ENCODE data around the gene EPHA6.

Gene EPHA6

GRCh38 chr3:97662264-97662663 is 847.9 kb downstream of the EPHA6 start:
- DNase-seq = no peak

- no peak for DNase-seq
Observed at GRCh38 chr3:97662762-97663161, 848.4 kb downstream of the EPHA6 start.

- DNase-seq = no peak
Observed at GRCh38 chr3:97665896-97666295, 851.5 kb downstream of the EPHA6 start.

GRCh38 chr3:97670952-97671351 is 856.6 kb downstream of the EPHA6 start:
- DNase-seq = no peak

- DNase-seq = no peak
Observed at GRCh38 chr3:97673357-97673997, 859.1 kb downstream of the EPHA6 start.

- DNase-seq = no peak
Observed at GRCh38 chr3:97674461-97674860, 860.1 kb downstream of the EPHA6 start.

- DNase-seq = no peak
Observed at GRCh38 chr3:97680210-97680609, 865.8 kb downstream of the EPHA6 start.

- DNase-seq = no peak
Observed at GRCh38 chr3:97680696-97681095, 866.3 kb downstream of the EPHA6 start.

- no peak for DNase-seq
Observed at GRCh38 chr3:97684490-97684889, 870.1 kb downstream of the EPHA6 start.

- no peak for DNase-seq
Observed at GRCh38 chr3:97686258-97686657, 871.9 kb downstream of the EPHA6 start.

- no peak for DNase-seq
Observed at GRCh38 chr3:97687734-97688133, 873.3 kb downstream of the EPHA6 start.

- no peak for DNase-seq
Observed at GRCh38 chr3:97689111-97689510, 874.7 kb downstream of the EPHA6 start.

- DNase-seq = no peak
Observed at GRCh38 chr3:97689962-97690361, 875.6 kb downstream of the EPHA6 start.

GRCh38 chr3:97691354-97691753 is 877.0 kb downstream of the EPHA6 start:
- no peak for DNase-seq

GRCh38 chr3:97692389-97692788 is 878.0 kb downstream of the EPHA6 start:
- no peak for DNase-seq

GRCh38 chr3:97692831-97693230 is 878.4 kb downstream of the EPHA6 start:
- DNase-seq = peak; percentile 23

GRCh38 chr3:97694876-97695275 is 880.5 kb downstream of the EPHA6 start:
- DNase-seq = no peak

- DNase-seq = no peak
Observed at GRCh38 chr3:97698691-97699090, 884.3 kb downstream of the EPHA6 start.

- DNase-seq = no peak
Observed at GRCh38 chr3:97699889-97700288, 885.5 kb downstream of the EPHA6 start.

- DNase-seq = no peak
Observed at GRCh38 chr3:97705764-97706163, 891.4 kb downstream of the EPHA6 start.

GRCh38 chr3:97706226-97706625 is 891.8 kb downstream of the EPHA6 start:
- DNase-seq = no peak

GRCh38 chr3:97711654-97712053 is 897.3 kb downstream of the EPHA6 start:
- no peak for DNase-seq

- DNase-seq = peak; percentile 21
Observed at GRCh38 chr3:97712919-97713318, 898.5 kb downstream of the EPHA6 start.

GRCh38 chr3:97713634-97714033 is 899.2 kb downstream of the EPHA6 start:
- no peak for DNase-seq

- peak; percentile 80 for DNase-seq
Observed at GRCh38 chr3:97719156-97719821, 904.9 kb downstream of the EPHA6 start.
